Cardiac fibroblast (primary cell): ENCODE data around the gene HAO1.

Experiments used
- DNase-seq, 2 donors: peaks; one replicate each; pipeline versions ENCODE4 v3.0.0 to v3.0.0-alpha.2; 2010; ENCODE audit warnings: low read depth in 2 of 2
- H3K4me3 ChIP-seq, 2 donors: replicated peaks in 1 of 2; 1 replicate in 1 of 2; 2 replicates in 1 of 2; pipeline ENCODE4 v1.5.1; 2011; ENCODE audit warnings: low read depth in 2 of 2, low read length in 2 of 2, mild to moderate bottlenecking in 2 of 2, moderate library complexity in 1 of 2
- CTCF ChIP-seq: IDR thresholded peaks from one replicate; pipeline ENCODE4 v1.5.1; 2011; ENCODE audit warnings: low read depth, mild to moderate bottlenecking, low read length, inconsistent platforms

The HAO1 gene

GRCh38 chr20:7940341-7940740, at the start of gene HAO1:
Gene HAO1, minus strand, starts transcription at chr20:7940458. Its CDS starts 36 bp downstream, at chr20:7940422.
- no peak for TF ChIP-seq CTCF
- DNase-seq, result no peak
- no peak within 1 kb of the TSS for H3K4me3 ChIP-seq

GRCh38 chr20:7989379-7989778, 49.1 kb upstream of the HAO1 start:
- DNase-seq, result peak; percentile 5 to 24
- H3K4me3 ChIP-seq, result no peak overlapping the region
- TF ChIP-seq CTCF, result no peak

- no peak for TF ChIP-seq CTCF
- no peak overlapping the region for H3K4me3 ChIP-seq
- no peak for DNase-seq
These were observed 45.7 kb upstream of the HAO1 start for GRCh38 chr20:7985916-7986315.

GRCh38 chr20:7984192-7984591, 43.9 kb upstream of the HAO1 start:
- DNase-seq, result no peak
- H3K4me3 ChIP-seq, result no peak overlapping the region
- TF ChIP-seq CTCF, result no peak

GRCh38 chr20:7981374-7981773, 41.1 kb upstream of the HAO1 start:
- DNase-seq, result no peak
- TF ChIP-seq CTCF, result no peak
- no peak overlapping the region for H3K4me3 ChIP-seq

GRCh38 chr20:7980332-7981046, 40.2 kb upstream of the HAO1 start:
- peak; percentile 62 to 72 for DNase-seq
- no peak overlapping the region for H3K4me3 ChIP-seq
- peak; percentile 63 for TF ChIP-seq CTCF

GRCh38 chr20:7977709-7978108, 37.5 kb upstream of the HAO1 start:
- no peak for DNase-seq
- no peak for TF ChIP-seq CTCF
- no peak overlapping the region for H3K4me3 ChIP-seq
